Memory B cell (primary cell): ENCODE measurements around the gene SOX6.

Source experiments
- ATAC-seq: fragments of 150-1000 bp; cut with Tn5 transposase; 2 replicates; pipeline ENCODE4 v1.10.0; 2021; ENCODE audit warnings: low read depth, mild to moderate bottlenecking, moderate library complexity
- DNase-seq, 2 donors: peaks; one replicate each; pipeline ENCODE4 v3.0.0; 2022; ENCODE audit warnings: low spot score in 2 of 2
- H3K27ac Mint-ChIP-seq: one replicate; pipeline ENCODE4 v1.8.0; 2022; ENCODE audit warnings: mild to moderate bottlenecking, moderate library complexity, mixed read lengths
- H3K27me3 Mint-ChIP-seq: one replicate; pipeline ENCODE4 v1.8.0; 2022; ENCODE audit warnings: mixed read lengths
- H3K36me3 Mint-ChIP-seq: one replicate; pipeline ENCODE4 v1.8.0; 2022; ENCODE audit warnings: mild to moderate bottlenecking, mixed read lengths
- H3K4me1 Mint-ChIP-seq: one replicate; pipeline ENCODE4 v1.8.0; 2022; ENCODE audit warnings: mixed read lengths
- H3K4me3 Mint-ChIP-seq: one replicate; pipeline ENCODE4 v1.8.0; 2022; ENCODE audit warnings: mild to moderate bottlenecking, moderate library complexity, mixed read lengths
- H3K9me3 Mint-ChIP-seq: one replicate; pipeline ENCODE4 v1.8.0; 2022; ENCODE audit warnings: mixed read lengths

The SOX6 gene

DNA sequence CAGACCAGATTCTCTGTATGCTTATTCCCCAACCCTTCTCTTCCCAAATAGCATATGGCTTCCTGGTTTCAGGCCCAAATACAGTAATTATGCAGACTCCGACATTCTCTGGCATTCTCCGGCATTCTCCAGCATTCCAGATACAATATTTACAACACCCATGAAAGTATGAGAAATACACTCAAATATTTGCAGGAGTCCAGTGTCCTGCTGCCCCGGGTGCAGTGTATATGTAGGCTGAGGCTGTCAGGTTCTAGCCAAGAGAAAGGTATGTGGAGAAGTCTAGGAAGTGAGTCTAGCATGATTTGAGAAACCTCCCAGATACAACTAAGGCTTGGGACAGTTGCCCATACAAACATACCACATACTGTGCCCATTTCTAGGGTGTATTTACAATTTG lies 160.7 kb downstream of the SOX6 start:
- ATAC-seq, result no peak
- Mint-ChIP-seq H3K36me3 (no peaks in the 10 kb centered on the region), H3K4me1 (no peaks in the 10 kb centered on the region), H3K27me3 (no peaks in the 10 kb centered on the region), H3K27ac (no peak overlapping the region), H3K4me3 (no peak overlapping the region), H3K9me3 (no peaks in the 10 kb centered on the region)
- DNase-seq, result no peak

DNA sequence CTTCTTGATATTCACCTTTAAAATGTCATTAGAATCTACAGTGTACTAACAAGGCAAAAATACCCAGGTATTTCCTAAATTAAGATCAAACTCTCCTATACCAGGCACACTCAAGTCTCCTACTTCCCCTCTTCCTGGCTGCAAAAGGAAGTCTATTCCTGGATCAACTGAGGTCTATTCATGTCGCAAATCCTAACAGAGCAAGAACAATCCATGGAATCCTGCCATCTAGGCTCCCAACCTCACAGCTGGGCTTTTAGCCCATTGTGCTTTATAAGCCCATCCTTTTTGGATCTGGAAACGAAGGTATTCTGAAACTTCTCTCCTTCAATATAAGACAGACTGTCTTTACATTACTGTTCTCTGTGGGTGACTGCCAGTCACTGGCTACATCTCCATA lies 161.8 kb downstream of the SOX6 start:
- DNase-seq (no peak), ATAC-seq (no peak)
- H3K9me3 Mint-ChIP-seq, result no peaks in the 10 kb centered on the region
- no peaks in the 10 kb centered on the region for H3K27me3 Mint-ChIP-seq
- no peaks in the 10 kb centered on the region for H3K4me1 Mint-ChIP-seq
- no peak overlapping the region for H3K4me3 Mint-ChIP-seq
- H3K27ac Mint-ChIP-seq, result no peak overlapping the region
- H3K36me3 Mint-ChIP-seq, result no peaks in the 10 kb centered on the region

DNA sequence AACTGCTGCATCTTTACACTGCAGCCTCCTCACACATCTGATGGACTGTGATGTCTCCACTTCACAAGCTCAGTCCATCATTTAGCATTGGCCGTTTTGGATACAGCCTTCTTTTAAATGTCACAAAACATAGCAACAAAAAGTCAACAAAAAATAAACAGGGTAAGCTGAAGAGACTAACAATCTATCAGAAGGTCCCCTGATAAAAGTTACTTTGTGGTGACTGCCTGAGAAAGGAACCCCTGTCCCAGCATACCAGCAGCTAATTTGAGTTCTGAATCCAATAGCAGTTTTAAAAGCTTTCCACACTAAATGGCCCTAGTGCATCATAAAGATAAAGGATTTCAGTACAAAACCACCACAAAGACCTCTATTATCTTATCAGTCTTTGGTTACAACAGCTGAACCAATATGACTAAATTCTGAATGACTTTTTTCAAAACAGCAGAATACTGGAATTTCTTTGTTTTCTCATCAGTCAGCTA lies 162.4 kb downstream of the SOX6 start:
- DNase-seq (no peak), ATAC-seq (no peak)
- H3K27me3 Mint-ChIP-seq, result no peaks in the 10 kb centered on the region
- H3K4me1 Mint-ChIP-seq, result no peaks in the 10 kb centered on the region
- H3K4me3 Mint-ChIP-seq, result no peak overlapping the region
- no peak overlapping the region for H3K27ac Mint-ChIP-seq
- H3K9me3 Mint-ChIP-seq, result peaks cover 4% of the 10 kb centered on the region
- no peaks in the 10 kb centered on the region for H3K36me3 Mint-ChIP-seq

DNA sequence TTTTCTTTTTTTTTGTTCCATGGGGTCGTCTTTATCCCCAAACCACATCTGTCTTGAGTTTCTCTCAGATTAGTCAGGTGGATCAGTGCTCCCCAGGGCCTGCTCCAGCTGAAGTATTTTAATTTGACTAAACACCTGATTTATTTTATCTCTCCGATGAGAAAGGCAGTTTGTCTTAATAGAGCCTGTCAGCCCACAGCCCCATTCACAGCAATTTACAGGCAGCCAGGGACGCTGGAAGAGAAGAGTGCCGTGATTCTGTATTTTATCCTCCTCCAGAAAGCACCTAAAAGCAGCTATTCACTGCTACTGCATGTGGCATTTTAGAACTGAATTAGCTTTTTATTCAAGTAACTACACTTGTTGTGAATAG lies 164.5 kb downstream of the SOX6 start:
- Mint-ChIP-seq H3K27me3 (no peaks in the 10 kb centered on the region), H3K27ac (no peak overlapping the region), H3K4me3 (no peak overlapping the region), H3K36me3 (no peaks in the 10 kb centered on the region), H3K4me1 (no peaks in the 10 kb centered on the region), H3K9me3 (peaks cover 5% of the 10 kb centered on the region)
- DNase-seq, result no peak
- ATAC-seq, result no peak

DNA sequence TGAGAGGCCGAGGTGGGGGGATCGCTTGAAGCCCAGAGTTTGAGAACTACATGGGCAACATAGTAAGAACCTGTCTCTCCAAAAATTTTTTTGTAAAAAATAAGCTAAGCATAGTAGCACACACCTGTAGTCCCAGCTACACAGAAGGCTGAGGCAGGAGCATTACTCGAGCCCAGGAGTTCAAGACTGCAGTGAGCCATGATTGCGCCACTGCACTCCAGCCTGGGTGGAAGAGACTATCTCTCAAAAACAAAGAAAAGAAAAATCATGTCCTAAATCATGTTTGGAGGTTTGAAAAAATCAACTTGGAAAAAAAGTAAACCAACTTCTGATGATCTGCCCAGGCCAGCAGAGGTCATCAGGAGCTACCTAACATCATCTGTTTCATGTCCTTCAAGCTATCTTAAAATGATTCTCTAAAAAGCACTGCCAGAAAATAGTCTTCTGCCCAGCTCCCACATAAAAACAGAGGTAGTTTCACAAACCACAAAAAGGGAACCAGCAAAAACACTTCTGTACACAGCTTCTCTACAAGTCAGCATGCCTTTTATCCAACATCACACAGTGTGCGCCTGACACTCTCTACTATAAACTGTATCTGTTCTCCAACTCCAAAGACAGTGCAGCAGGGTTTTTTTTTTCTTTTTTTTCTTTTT lies 165.0 kb downstream of the SOX6 start:
- Mint-ChIP-seq H3K4me3 (no peak overlapping the region), H3K36me3 (no peaks in the 10 kb centered on the region), H3K9me3 (peaks cover 5% of the 10 kb centered on the region), H3K4me1 (no peaks in the 10 kb centered on the region), H3K27ac (no peak overlapping the region), H3K27me3 (no peaks in the 10 kb centered on the region)
- DNase-seq, result no peak
- no peak for ATAC-seq

DNA sequence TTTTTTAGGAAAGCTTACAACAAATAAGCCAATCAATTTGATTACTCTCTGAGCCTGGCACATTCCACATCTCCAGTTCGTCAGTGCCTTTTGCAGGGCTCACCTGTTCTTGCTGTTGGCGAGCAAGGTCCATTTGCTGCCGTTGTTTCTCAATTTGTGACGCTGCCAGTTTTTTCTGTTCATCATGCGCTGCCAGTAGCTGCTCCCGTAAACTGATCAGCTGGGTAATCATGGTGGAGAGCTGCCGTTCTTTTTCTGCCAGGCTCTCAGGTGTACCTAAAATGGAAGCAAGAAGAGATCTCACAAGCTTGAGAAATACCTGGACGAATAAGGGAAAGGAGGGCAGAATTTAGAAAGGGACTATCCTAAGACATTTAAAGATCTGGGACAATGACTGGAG lies 169.7 kb downstream of the SOX6 start:
- Mint-ChIP-seq H3K9me3 (peaks cover 5% of the 10 kb centered on the region), H3K4me3 (no peak overlapping the region), H3K27ac (no peak overlapping the region), H3K36me3 (no peaks in the 10 kb centered on the region), H3K27me3 (no peaks in the 10 kb centered on the region), H3K4me1 (no peaks in the 10 kb centered on the region)
- no peak for ATAC-seq
- DNase-seq, result no peak

DNA sequence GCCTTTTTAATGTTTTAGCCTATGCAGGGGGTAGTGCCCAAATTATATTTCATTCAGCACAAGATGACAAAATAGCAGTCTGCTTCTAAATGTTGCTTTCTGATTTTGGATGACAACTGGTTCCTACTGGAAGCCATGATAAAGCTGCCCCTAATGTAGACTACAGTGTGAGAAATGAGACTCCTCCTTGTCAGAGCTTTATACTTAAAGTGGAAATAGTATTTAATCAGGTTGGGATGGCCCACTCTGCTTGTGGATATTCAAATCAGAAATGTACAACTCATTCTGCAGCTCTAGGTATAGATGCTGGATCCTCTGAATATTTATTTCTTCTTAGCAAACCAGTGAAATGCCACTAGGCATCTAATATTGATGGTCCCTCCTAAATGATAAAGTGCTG lies 171.3 kb downstream of the SOX6 start:
- no peaks in the 10 kb centered on the region for H3K36me3 Mint-ChIP-seq
- ATAC-seq, result no peak
- H3K9me3 Mint-ChIP-seq, result peaks cover 5% of the 10 kb centered on the region
- no peak overlapping the region for H3K4me3 Mint-ChIP-seq
- no peaks in the 10 kb centered on the region for H3K4me1 Mint-ChIP-seq
- H3K27me3 Mint-ChIP-seq, result no peaks in the 10 kb centered on the region
- H3K27ac Mint-ChIP-seq, result no peak overlapping the region
- no peak for DNase-seq

DNA sequence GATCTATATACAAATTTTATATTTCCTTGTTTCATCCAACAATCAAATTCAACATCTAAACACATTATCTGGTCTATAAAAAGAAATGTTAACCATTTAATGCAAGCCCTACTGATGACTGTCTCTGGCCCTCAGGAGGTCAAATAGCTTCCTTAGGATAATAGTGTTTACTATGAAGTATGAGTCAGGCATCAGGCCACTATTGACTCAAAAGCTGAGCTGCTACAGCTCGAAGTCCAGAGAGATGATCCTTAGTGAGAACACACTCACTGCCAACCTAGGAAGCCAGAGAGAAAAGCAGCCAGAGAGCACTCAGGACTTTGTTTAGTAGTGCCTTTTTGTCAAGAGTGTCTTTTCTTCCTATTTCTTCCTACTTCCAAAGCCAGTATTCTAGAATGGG lies 171.8 kb downstream of the SOX6 start:
- no peak overlapping the region for H3K27ac Mint-ChIP-seq
- DNase-seq (no peak), ATAC-seq (no peak)
- no peaks in the 10 kb centered on the region for H3K27me3 Mint-ChIP-seq
- no peak overlapping the region for H3K4me3 Mint-ChIP-seq
- H3K4me1 Mint-ChIP-seq, result no peaks in the 10 kb centered on the region
- peaks cover 5% of the 10 kb centered on the region for H3K9me3 Mint-ChIP-seq
- H3K36me3 Mint-ChIP-seq, result no peaks in the 10 kb centered on the region

DNA sequence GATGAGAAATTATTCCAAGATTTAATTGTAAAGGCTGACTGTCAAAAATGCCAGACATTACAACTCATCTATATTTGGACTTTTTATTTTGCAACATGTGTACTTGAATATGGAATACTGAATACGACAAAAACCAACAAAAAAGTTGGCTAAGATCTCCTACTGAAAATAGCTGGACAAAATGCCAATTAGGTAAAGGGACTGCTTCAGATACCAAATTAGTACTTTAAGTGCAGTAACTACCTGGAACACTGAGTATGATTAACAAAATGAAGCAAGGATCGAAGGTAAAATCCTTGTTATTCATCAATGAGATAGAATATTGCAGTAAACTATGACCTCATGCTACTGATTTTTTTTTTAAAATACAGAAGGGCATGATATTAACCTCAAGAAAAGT lies 173.8 kb downstream of the SOX6 start:
- no peak for ATAC-seq
- no peak for DNase-seq
- Mint-ChIP-seq H3K4me1 (no peaks in the 10 kb centered on the region), H3K9me3 (no peaks in the 10 kb centered on the region), H3K27ac (no peak overlapping the region), H3K4me3 (no peak overlapping the region), H3K27me3 (no peaks in the 10 kb centered on the region), H3K36me3 (no peaks in the 10 kb centered on the region)

DNA sequence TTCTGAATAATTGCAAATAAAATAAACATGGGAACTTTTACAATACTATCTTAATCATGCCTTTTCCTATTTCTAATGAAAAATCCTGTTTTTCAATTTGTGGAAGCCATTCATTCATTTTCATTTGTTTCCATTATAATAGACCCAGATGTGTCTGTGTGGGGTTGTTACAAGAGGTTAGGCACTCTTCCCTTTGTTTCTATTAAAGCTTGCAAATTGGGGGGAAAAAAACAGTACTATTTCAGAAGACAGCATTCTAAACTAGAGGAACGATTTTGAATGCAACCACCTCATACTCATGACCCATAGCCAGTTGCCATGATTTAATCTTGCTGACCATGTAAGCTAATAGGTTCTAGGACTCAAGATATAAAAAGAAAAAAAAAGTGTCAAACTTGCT lies 175.5 kb downstream of the SOX6 start:
- DNase-seq (no peak), ATAC-seq (no peak)
- Mint-ChIP-seq H3K27ac (no peak overlapping the region), H3K4me1 (no peaks in the 10 kb centered on the region), H3K27me3 (no peaks in the 10 kb centered on the region), H3K9me3 (peaks cover under 1% of the 10 kb centered on the region), H3K4me3 (no peak overlapping the region), H3K36me3 (no peaks in the 10 kb centered on the region)

DNA sequence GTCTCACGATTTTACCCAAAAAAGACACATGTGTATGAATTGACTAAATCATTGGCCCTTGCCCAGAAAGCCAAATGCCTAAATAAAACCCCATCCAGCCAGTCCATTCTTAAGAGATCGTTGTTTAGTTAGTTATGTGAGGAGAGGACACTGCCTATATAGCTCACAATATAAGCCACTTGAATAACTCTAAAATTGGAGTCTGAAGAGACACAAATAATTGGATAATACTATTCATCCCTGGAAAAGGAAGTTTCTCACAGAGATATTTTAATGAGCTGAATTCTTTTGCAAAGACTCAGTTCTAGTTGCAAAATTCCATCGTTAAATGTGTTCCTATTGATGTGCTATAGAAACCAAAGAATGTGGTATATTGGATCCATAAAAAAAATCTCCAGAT lies 176.7 kb downstream of the SOX6 start:
- no peak overlapping the region for H3K4me3 Mint-ChIP-seq
- H3K9me3 Mint-ChIP-seq, result peaks cover 2% of the 10 kb centered on the region
- no peak for ATAC-seq
- no peaks in the 10 kb centered on the region for H3K4me1 Mint-ChIP-seq
- no peak overlapping the region for H3K27ac Mint-ChIP-seq
- DNase-seq, result no peak
- H3K36me3 Mint-ChIP-seq, result no peaks in the 10 kb centered on the region
- H3K27me3 Mint-ChIP-seq, result no peaks in the 10 kb centered on the region

DNA sequence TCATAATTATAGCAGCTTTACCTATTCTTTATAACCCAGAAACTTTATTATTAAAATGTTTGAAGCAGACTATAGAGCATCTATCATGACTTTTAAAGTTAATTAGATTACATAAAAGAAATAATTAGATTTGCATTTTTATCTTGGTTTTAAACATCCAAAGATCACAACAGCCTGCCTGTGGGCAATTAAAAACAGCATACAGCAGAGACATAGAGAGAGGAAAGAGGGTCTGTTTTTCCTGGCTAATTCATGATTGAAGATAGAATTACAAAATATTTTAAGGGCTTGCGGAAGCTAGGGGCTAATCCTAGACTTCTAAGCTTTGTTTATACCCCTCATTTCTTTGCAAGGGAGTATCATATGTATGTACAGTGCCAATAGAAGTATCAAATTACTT lies 178.1 kb downstream of the SOX6 start:
- ATAC-seq, result no peak
- H3K27ac Mint-ChIP-seq, result no peak overlapping the region
- no peaks in the 10 kb centered on the region for H3K4me1 Mint-ChIP-seq

DNA sequence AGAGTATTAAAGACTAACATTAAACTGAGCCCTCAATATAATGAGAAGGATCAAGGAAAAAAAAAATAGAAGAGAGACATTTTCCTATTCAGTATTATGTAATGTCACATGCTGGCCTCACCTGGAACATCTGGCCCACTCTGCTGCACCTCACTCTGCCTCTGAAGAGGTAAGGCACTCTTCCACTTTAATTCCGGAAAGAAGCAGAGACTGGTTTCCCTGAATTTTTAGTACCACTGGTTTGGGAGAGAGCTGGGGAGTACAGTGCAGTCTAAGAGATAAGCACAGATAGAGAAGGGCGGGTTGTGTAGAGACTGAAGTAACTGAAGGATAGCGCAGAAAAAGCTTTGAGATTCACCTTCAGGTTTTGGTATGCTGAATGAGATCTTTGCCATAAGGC lies 178.7 kb downstream of the SOX6 start:
- ATAC-seq (no peak), DNase-seq (no peak)
- H3K9me3 Mint-ChIP-seq, result peaks cover 2% of the 10 kb centered on the region
- no peak overlapping the region for H3K4me3 Mint-ChIP-seq
- no peaks in the 10 kb centered on the region for H3K4me1 Mint-ChIP-seq
- H3K27ac Mint-ChIP-seq, result no peak overlapping the region
- no peaks in the 10 kb centered on the region for H3K27me3 Mint-ChIP-seq
- H3K36me3 Mint-ChIP-seq, result no peaks in the 10 kb centered on the region

More for the DNA sequence above, 178.1 kb downstream of the SOX6 start:
- no peaks in the 10 kb centered on the region for H3K36me3 Mint-ChIP-seq
- no peak for DNase-seq
- no peaks in the 10 kb centered on the region for H3K27me3 Mint-ChIP-seq
- H3K4me3 Mint-ChIP-seq, result no peak overlapping the region
- peaks cover 2% of the 10 kb centered on the region for H3K9me3 Mint-ChIP-seq

DNA sequence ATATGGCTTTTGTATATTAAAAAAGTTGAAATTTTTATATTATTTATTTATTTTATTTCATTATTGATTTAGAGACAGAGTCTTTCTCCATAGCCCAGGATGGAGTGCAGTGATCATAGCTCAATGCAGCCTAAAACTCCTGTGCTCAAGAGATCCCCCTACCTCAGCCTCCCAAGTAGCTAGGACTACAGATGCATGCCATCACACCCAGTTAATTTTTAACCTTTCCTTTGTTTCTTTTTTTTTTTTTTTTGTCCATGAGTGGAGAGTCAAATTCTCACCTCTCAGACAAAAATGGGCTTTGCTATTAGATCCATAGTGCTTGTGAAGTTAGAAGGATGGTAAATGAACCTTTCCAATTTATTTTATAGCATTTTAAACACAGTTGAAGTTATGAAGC lies 182.5 kb downstream of the SOX6 start:
- Mint-ChIP-seq H3K27me3 (no peaks in the 10 kb centered on the region), H3K4me1 (no peaks in the 10 kb centered on the region), H3K4me3 (no peak overlapping the region), H3K9me3 (peaks cover 2% of the 10 kb centered on the region), H3K36me3 (no peaks in the 10 kb centered on the region), H3K27ac (no peak overlapping the region)
- ATAC-seq (no peak), DNase-seq (no peak)

DNA sequence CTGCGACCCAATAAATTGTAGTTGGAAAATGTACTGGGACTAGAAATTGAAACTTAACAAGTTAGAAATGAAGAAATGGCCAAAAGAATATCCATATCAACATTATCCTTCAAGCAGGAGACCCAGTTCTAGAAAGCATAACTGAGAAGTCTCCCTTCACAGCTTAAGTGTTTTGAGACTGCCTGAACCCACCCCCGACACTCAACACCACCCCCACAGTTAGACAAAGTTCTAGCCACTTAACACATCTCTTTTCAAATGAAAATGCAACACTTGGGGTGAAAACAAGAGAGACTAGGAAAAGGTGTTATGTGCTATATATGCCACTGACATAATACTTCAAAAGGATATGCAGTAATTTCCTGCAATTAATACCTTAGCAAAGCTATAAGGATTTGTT lies 184.5 kb downstream of the SOX6 start:
- Mint-ChIP-seq H3K4me1 (no peaks in the 10 kb centered on the region), H3K4me3 (no peak overlapping the region), H3K27me3 (no peaks in the 10 kb centered on the region), H3K36me3 (no peaks in the 10 kb centered on the region), H3K9me3 (peaks cover 2% of the 10 kb centered on the region), H3K27ac (no peak overlapping the region)
- no peak for ATAC-seq
- no peak for DNase-seq
